Fibroblast of skin of right biceps (primary cell): ENCODE results near the gene HDDC3.
"Not testable (repeated sequence)": the region's sequence is repeated elsewhere in the genome, so short reads cannot be mapped to it uniquely, and the experiment has no call there.

Experiments used
- DNase-seq: peaks from one replicate; pipeline ENCODE4 v3.0.0-alpha.2; 2013

The HDDC3 gene

GRCh38 chr15:90907051-90907660 lies 25.2 kb downstream of the HDDC3 start:
- no peak for DNase-seq

GRCh38 chr15:90906181-90906849 lies 26.0 kb downstream of the HDDC3 start:
- DNase-seq, result no peak

- DNase-seq, result no peak
These were observed 26.8 kb downstream of the HDDC3 start for GRCh38 chr15:90905306-90906180.

GRCh38 chr15:90904746-90905145 lies 27.6 kb downstream of the HDDC3 start:
- no peak for DNase-seq

GRCh38 chr15:90903733-90904536 lies 28.4 kb downstream of the HDDC3 start:
- no peak for DNase-seq

- DNase-seq, result peak; percentile 37
These were observed 29.3 kb downstream of the HDDC3 start, which contains the start of gene MAN2A2 for GRCh38 chr15:90902840-90903732. Gene MAN2A2 (plus strand): TSS chr15:90903302. CDS start chr15:90904208, 906 bp downstream.

- peak; percentile 77 for DNase-seq
These were observed 30.1 kb downstream of the HDDC3 start for GRCh38 chr15:90902040-90902839.

- DNase-seq, result no peak
These were observed 30.9 kb downstream of the HDDC3 start for GRCh38 chr15:90901175-90902039.

- DNase-seq, result not testable (repeated sequence)
These were observed 35.2 kb downstream of the HDDC3 start for GRCh38 chr15:90897131-90897655.

- DNase-seq, result peak; percentile 53
These were observed 36.7 kb downstream of the HDDC3 start for GRCh38 chr15:90895571-90896117.

- no peak for DNase-seq
These were observed 38.9 kb downstream of the HDDC3 start for GRCh38 chr15:90893175-90894090.

- no peak for DNase-seq
These were observed 39.7 kb downstream of the HDDC3 start for GRCh38 chr15:90892498-90893174.

GRCh38 chr15:90892023-90892422 lies 40.3 kb downstream of the HDDC3 start:
- no peak for DNase-seq

GRCh38 chr15:90891346-90891949 lies 40.9 kb downstream of the HDDC3 start:
- no peak for DNase-seq

GRCh38 chr15:90890839-90891238 lies 41.5 kb downstream of the HDDC3 start:
- no peak for DNase-seq

GRCh38 chr15:90889736-90890456 lies 42.5 kb downstream of the HDDC3 start:
- DNase-seq, result no peak
